Measurements from ENCODE around the gene POMGNT1.

The POMGNT1 gene

DNA sequence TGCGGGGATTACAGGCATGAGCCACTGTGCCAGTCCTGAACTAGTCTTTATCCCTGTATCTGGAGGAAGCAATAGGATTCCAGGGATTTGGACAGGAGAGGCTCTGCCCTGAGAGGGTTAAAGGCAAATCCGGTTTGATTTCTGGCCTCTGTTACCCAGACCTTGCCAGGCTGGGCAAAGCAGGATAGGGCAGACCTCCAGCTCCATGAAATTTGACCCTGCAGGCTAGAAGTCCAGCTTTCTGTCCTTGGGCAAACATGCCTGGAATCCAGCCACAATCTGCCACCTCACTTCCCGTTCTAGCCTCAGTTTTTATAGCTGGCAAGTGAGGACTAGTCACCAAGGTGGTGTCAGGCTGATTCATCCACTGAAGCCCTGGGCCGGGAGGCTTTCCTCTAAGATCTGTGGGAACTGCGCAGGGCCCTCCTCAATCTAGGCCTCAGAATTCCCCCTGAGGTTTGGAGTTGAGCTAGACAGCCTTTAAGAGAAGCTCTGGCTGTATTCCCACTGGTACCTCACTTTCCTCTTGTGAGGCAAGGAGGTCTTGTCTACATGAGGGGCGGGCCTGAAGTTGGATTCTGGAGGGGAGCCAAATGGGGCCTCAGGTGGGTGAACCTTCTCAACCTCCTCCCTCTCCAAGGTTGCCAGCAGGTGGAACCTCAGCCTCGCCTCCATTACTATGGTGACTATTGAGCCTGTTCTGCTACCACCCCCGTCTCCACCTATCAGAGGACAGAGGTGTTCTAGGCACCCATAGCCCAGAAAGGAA lies 15.0 kb downstream of the POMGNT1 start:
- DNase-seq (ENCODE audit: low spot score): no peak

DNA sequence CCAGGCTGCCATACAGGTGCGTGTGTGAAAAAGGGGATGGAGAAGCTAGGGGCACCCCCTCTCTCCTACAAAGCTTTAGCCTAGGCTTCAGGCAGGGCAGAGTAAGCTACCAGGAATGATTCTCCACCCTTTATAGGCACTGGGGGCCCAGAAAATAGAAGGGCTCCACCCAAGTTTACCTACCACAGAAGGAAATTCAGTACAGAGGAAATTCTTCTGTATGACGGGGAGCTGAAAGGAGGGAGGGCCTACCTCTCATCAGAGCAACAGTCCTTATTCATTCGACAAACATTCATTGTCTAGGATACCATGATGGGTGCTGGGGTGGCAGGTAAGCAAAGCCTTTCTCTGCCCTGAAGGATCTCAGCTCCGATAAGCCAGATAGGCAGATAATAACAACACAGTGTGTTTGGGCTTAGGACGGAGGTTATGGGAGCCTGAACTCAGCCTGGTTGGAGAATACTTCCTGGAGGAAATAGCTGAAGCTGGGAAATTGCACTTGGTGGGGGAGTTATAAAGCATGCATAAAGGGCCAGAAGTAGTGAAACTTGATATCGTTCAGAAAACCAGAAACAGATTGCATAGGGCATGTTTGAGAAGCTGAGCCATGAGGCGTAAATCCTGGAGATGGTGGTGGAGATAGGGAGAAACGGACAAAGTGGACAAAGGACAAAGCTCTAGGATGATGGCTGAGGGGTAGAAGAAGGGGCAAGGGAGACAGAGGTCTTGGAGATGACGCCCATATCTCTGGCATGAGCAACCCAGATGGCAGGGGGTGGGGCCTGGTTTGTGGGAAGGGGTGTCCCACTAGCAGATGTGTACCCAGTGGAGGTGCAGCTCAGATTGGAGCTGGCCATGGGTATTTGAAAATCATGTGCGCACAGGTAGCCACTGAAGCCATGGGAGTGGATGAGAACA lies 16.6 kb downstream of the POMGNT1 start:
- no peak for DNase-seq (ENCODE audit: low spot score)

DNA sequence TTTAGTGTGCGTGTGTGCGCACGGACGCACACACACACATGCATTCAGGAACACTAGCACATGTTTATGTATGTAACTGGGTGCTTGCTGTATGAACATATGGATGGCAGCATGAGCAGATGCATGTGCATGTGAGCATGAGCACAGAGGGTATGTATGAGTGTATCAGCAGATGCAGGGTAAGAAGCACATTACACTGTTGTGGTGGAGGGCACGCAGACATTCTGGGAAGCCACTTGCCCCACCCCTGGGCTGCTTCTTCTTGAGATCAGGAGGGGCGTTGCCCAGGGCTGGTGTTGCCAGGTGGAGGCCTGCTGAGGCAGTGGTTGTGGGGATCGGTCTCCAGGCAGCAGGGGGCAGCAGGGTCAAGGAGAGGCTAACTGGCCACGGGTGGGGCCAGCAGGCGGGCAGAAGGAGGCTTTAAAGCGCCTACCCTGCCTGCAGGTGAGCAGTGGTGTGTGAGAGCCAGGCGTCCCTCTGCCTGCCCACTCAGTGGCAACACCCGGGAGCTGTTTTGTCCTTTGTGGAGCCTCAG lies 18.1 kb downstream of the POMGNT1 start:
- DNase-seq (ENCODE audit: low spot score): no peak

DNA sequence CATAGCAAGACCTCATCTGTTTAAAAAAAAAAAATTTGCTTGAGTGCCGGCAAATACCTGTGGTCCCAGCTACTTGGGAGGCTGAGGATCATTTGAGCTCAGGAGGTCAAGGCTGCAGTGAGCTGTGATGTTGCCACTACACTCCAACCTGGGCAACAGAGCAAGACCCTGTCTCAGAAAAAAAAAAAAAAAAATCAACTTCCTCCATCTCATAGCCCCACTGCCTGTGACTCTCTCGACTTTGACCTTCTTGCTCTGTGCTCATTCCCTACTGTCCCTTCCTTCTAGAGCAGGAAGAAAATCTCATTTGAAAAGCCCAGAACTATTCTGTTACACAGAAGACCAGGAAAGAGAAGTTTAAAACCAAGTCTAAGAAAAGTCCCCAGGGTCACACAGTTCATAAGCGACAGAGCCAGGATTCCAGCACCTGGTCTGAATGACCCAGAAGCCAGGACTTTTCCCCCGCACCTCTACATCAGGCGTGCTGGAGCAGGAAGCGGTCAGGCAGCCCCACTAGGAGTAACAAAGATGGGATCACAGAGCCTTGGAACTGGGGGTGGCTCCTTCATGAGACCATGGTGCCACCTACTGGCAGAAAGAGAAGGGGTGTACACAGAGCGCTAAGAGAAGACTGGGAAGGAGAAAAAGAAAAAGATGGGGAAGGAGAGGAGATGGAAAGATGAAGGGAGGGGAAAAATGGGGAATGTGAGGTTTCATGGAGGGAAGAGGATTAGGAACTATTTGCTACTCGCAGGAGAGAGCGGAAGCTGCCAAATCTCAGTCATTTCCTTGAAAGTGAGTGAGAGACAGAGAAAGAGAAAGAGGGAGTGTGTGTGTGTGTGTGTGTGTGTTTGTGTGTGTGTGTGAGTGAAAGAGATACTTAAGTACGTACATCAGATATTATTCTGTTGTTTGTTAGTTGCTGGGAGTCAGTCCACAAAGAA lies 18.8 kb downstream of the POMGNT1 start:
- DNase-seq (ENCODE audit: low spot score): peak; percentile 62

DNA sequence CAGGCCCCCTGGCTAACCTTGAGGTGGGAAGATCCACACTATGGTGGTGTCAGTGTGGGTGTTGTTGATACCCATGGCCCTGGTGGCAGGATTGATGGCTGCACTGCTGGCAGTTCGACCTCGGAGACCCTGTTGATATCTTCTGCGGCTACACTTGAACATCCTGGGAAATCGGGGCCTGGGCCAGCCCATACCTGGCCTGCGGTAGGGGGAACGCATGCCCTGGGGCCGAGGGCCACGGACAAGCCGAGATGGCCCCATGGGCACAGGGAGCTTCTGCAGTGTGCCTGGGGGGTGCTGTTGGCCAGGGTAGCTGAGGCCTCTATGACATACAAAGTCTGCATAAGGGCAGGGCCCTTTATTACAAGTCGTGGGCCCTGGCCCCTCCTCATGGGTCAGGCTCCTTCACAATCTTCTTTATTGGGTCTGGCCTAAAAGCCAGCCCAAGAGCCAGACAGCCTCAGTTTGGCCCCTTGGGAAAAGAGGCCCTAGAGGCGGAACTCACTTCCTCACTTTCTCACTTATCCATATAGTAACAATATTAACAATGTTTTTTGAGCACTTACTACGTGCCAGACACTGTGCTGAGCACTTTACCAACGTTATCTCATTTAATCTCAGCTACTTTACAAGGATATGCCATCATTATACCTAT lies 21.9 kb downstream of the POMGNT1 start, which contains the start of gene P3R3URF:
Gene P3R3URF, minus strand, starts transcription at position 278 of the 655 bp plus-strand sequence. Its CDS starts 17 bp downstream, at position 261.
- no peak for DNase-seq (ENCODE audit: low spot score)

DNA sequence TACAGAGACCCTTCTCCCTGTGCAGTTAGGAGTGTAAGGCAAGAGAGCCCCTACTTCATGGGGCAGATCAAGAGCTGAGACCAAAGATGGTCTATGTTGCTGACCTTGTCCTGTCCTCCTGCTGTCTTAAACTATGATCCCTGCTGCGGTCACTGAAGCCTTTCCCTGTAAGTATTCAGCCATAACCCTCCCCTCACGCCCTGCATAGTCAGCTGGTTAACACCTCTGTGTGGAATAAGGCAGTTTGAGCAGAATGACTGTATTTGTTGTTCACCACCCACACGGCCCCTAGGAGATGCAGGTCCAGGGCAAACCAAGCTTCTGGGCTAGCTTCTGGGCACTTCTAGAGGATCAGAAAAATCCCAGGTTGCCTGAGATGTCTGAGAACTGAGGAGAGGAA lies 23.0 kb downstream of the POMGNT1 start:
- DNase-seq (ENCODE audit: low spot score): no peak

DNA sequence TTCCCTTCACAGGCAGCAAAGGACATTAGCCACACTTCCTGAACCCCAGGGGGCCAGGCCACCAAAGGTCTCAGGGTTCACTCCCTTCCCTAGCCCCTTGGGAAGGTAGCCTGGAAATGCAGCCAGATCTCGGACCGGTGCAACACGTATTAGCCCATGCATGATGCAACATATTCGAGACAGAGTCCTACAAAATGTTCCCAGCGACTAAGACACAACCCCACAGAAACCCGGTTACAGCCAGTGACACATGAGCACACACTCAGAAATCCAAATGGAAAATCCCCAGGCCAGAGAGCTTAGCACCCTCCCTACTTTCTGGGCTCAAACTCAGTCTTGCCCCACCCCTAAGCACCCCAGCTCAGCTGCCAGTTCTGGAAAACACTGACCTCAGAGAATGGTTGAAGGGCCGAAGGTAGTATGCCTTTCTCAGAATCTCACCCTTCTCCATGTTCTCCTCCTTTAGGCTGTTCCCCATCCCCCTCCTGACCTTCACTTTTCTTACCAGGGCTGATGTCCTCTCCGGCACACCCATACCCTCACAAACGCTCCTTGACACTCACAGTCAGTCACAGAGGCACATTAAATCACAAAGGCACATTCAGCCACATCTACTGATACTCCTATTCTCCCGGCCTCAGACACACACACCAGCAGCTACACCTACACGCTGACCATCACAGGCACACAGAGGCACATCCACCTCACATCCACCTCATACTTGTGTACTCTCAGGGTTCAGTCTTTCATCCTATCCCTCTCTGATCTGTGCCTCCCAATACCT lies 23.6 kb downstream of the POMGNT1 start, which contains the start of gene TSPAN1:
Gene TSPAN1, plus strand, starts transcription at position 640 of the 784 bp plus-strand sequence. CDS start 6,021 bp downstream, outside the sequence.
- no peak for DNase-seq (ENCODE audit: low spot score)

DNA sequence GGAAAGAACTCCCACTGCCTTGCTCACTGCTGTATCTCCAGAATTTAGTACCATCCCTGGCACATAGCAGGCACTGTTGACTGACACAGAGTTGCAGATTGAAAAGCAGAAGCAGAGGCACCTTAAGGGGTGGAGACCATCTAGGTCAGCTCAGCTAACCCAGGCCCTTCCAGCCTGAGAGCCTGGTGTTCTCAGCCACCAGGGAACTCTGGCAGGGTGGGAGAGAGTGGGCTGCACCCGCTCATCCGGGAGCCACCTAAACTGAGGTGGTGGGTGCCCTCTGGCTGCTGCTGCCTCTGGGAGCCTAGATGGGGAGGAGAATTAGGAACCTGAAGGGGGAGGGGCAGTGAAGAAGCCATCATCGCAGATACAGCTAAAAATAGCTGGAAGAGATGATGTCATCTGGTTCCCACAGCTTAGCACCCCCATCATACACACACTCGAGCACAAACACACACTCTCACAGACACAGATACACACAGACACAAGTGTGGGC lies 24.8 kb downstream of the POMGNT1 start:
- DNase-seq (ENCODE audit: low spot score): no peak

DNA sequence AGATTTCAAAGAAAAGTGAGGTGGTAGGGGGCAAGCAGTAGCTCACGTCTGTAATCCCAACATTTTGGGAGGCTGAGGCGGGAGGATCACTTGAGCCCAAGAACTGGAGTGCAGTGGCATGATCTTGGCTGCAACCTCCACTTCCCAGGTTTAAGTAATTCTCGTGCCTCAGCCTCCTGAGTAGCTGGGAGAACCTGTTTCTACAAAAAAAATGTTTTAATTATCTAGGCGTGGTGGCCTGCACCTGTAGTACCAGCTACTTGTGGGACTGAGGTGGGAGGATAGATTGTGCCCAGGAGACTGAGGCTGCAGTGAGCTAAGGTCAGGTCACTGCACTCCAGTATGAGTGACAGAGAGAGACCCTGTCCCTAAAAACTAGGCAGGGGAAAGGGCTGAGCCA lies 25.9 kb downstream of the POMGNT1 start:
- no peak for DNase-seq (ENCODE audit: low spot score)

DNA sequence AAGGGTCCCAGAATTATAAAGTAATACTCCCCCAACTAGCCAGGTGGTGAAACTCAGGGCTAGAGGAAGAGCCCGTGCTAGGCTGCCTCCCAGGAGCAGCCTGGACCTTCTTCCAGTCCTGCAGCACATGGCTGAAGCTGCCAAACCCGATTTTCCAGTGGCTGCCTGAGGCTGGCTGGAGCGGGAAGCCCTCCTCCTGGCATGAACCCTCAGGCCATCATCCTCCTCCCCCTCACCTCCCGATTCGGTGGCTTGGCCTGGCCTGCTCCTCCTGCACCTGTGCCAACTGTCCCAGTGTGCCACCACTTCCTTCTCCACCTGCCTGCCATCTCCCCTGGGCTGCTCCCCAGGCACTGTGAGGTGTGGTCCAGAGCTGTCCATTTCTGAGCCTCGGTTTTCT lies 26.4 kb downstream of the POMGNT1 start:
- no peak for DNase-seq (ENCODE audit: low spot score)

DNA sequence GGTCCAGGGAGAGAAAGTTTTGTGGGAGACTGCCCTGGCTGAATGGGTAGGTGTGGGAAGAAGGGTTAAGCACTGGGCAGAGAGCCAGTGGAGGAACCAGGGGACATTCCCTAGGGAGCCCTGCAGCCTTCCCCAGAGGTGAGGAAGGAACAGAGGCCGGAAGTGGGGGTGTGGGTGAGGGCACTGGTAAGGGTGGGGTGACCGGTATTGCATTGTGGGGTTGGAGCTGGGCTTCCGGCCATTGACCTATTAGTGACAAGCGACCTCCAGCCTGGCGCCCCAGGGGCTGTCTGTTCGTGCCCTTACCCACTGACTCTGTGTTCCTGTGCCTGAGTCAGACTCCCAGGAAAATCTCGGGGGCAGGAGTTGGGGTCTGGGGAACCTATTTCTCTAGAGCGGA lies 26.9 kb downstream of the POMGNT1 start:
- no peak for DNase-seq (ENCODE audit: low spot score)

DNA sequence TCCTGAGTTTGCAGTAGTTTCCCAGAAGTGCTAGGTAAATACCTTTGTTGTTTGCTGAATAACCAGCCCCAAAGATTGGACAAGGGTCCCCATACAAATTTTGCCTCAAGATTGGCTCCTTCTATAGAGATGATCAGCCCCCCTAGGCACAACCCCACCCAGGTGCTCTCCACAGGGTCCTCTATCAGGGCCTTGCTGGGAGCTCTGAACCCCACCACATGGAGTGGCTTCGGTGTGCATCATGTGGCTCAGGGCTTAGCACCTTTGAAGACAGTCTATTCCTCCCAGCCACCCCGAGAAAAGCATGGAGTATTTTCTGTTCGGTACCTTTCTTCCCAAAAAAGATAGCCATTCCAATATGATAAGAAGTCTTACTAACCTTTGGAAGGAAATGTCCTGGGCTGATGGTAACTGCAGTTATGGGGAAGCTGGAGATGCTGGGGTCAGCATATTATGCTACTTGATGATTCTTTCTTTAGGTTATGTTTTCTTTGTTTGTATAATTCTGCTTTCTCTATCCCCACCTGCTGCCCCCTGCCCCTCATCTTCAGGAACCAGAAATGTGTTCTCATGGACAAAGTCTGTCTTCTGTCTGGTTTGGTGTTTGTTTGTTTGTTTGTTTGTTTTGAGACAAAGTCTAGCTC lies 28.3 kb downstream of the POMGNT1 start:
- DNase-seq (ENCODE audit: low spot score): no peak

DNA sequence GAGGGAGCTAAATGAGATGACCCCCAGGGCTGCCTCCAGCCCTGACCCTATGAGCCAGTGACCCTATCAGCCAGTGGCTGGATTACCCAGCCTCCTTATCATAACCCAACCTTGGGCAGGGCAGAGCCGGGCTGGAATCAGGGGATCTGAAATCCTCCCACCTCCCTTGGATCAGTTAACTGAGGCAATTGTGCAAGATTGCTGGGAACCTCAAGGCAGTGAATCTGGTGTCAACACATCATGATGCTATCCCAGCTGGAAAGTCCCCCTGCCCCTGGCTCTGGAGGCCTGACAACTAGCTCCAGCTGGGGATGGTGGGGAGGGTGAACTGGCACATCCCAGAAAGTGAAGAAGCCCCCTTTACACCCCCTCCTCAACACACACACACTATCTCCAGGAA lies 29.8 kb downstream of the POMGNT1 start:
- no peak for DNase-seq (ENCODE audit: low spot score)

DNA sequence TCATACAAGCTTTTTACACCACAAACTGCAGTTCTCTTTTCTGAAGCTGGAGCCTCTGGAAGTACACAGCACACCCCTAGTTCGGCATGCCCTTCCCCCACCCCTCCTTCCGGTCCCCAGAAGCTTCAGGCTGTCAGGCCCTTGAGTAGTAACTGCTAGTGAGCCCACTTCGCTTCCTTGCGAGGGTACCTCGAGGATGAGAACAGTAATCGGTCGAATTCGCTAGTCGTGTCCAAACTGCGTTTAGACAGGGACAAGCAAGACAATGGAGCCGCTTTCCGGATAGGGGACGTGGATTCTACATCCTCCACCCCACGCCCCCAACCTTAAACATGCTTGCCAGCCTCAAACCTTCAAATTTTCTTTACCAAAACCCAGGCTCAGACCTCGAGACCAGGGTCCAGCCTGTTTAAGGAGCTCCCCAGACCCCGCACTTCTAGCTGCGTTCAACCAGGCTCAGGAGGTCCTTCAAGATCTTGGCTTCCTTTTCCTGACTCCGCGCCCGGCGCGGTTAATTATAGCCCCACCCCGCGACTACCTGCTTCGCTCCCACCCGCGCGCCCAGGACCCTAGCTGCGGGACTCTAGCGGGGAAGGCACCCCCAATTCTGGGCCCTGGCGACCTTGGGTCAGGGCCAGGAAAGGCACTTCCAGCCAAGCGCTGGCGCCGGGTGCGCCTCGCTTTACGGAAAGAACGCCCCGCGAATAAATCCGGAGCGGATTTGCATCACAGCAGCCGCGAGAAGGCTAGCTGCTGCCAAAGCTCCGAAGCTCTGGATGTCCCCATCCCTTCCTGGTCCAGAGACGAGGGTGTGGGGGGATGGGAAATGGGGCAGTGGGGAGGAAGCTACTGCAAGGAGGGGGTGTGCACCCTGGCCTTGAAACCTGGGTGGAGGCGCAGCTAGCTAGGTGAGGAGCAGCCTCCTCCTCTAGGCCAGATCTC lies 31.4 kb downstream of the POMGNT1 start:
- DNase-seq (ENCODE audit: low spot score): peak; percentile 64

DNA sequence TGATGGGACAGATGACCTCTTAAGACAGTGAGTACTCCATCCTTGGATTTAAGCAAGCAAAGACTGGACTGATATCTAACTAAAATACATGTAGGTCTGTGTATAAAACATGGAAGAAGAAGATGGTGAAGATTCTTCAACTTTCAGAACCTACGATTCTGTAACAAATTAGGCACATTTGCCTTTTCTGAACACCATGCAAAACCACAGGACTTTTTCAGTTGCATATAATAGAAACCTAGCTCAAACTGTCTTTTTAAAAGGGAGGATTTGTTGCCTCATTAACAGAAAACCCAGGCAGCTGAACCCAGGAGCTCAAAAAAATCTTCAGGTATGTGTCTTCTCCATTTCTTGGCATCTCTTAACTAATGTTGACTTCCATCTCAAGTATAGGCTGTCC lies 38.0 kb downstream of the POMGNT1 start:
- DNase-seq (ENCODE audit: low spot score): no peak

DNA sequence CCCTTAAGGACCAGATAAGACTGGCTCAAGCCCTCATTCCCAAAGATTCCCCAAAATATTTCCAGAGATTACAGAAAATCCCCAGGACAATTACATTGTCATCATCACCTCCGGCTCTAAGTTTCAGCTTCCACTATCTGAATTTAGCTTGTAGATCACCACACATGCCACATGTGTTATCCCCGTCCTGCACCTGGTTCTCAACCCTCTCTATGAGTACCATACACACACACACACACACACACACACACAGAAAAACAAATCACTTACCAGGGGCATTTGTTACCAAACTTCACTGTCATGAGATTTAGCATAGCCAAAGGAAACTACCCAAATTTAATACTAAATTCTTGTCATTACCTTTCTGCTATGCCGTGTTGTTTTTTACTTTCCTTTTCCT lies 38.7 kb downstream of the POMGNT1 start:
- no peak for DNase-seq (ENCODE audit: low spot score)

DNA sequence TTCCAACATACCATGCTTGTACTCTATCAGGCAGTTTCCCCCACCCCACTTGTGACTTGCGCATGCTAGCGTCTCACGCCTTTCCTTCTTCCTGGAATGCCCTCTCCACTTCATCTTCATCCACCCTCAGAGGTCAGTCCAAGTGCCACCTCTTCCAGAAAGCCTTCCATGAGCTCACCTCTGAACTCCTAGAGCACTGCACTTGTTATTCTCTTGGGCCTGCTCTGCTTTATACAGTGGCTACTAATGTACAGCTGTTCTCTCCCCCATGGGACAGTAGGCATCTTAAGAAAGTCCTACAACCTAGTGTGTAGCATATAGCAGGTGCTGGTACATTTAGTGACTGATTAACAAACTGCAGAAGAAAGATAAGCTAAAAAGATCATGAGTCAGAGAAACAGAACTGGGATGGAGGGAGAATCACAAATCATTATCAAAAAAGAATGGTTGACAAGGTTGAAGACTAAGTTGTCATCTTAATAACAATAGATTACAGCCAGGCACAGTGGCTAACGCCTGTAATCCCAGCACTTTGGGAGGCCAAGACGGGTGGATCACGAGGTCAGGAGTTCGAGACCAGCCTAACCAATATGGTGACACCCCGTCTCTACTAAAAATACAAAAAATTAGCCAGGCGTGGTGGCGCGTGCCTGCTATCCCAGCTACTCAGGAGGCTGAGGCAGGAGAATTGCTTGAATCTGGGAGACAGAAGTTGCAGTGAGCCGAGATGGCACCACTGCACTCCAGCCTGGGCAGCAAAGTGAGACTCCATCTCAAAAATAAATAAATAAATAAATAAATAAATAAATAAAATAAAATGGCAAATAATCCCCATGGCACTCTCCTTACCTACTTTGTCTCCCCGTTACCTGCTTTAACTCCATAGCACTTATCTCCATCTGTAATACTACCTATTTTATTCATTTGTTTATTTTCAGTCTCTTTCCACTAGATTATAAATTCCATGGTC lies 39.6 kb downstream of the POMGNT1 start:
- DNase-seq (ENCODE audit: low spot score): no peak
